GM19099 (cell line): Measurements from ENCODE around the gene TSPAN18.

Experiments
- POLR2A ChIP-seq: IDR thresholded peaks from 3 replicates; pipeline ENCODE4 v1.6.1; 2011; ENCODE audit warnings: low read depth; ENCODE audit not compliant: insufficient read length; ENCODE audit errors: extremely low read depth

The TSPAN18 gene

DNA sequence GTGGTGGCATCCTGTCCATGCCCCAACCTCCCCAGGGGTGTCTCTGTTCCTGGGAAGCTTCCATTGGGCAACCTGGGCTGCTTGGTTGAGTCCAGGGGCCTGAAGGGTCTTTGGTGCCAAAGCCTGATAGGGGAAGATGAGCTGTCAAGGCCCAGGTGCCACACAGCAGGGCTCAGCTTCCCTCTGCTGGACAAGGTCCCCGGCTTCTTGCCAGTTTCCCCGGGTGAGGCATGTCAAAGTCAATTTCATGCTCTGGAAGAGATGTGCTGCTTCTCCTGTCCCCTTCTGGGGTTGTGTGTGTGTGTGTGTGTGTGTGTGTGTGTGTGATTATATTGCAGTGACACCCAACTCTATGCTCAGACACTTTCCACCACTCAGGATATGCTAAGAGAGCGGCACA is 197.0 kb downstream of the TSPAN18 start:
- no peak for TF ChIP-seq POLR2A

DNA sequence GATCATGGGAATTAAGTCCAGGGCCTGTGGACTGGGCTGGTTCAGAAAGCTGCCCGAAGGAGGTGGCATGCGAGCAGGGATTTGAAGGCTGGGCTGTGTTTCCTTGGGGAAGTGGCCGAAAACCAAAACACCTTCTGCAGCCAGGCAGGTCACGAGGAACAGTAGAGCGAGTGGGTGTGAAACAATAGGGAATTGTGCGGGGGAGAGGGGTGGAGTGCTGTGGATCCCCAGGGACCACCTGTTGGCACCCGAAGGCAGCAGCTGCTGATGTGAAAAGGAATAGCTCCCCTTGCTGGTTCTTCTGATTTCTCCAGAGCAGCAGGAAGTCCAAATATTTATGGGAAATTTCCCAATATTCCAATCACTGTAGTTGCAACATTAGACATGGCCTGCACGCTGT is 199.3 kb downstream of the TSPAN18 start:
- no peak for TF ChIP-seq POLR2A

DNA sequence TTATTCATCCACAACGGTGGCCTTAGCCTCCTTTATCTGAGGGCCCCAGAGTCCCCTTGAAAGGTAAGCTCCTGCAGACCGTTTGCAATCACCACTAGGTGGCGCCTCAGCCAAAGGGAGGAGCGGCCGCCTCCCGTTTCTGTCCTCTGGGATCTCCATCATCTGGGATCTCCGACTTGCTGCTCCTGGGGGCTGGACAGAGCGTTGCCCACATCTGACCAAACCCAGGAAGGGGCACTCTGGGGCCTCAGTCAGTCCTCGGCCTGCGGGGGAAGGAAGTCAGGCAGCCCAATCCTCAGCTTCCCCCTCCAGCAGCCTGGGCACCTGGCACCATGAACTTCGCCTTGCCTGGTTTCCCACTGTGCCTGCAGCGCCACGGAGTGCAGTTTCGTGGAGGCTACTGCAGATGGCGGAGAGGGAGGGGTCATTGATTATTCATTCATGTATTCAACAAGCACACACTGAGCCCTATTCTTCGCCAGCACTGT is 200.5 kb downstream of the TSPAN18 start:
- TF ChIP-seq POLR2A: no peak

DNA sequence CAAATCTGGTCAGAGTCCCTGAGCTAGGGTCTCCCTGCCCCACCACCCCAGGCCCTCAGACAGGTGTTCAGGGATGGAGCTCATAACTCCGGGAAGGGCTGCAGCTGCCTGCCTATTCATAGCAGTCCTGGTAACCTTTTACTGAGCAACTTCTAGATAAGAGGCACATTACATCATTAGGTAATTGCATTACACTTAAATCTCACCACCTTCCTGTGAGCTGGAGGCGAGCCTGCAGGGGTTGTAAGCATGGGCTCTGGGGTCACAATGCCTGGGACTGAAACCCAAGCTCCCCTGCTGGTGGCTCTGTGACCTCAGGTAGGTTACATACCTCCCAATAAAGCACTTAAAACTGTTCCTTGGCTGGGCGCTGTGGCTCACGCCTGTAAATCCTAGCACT is 201.4 kb downstream of the TSPAN18 start:
- no peak for TF ChIP-seq POLR2A

DNA sequence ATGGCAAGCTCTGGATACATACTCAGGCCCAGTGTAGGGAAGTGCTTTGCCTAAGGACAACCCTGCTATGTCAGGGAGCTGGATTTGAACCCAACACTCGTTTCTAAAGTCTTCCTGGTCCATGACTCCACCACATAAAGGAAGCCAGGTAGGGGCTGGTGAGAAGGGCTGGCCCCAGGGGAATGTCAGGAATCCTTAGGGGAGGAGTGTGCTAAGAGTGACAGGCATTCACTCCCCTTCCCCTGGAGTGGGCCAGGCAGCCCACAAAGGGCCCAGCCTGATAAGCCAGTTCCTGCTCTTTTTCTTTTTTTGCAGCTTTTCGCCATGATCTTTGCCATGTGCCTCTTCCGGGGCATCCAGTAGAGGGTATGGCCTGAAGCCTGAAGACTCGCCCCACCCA is 202.1 kb downstream of the TSPAN18 start:
- no peak for TF ChIP-seq POLR2A

DNA sequence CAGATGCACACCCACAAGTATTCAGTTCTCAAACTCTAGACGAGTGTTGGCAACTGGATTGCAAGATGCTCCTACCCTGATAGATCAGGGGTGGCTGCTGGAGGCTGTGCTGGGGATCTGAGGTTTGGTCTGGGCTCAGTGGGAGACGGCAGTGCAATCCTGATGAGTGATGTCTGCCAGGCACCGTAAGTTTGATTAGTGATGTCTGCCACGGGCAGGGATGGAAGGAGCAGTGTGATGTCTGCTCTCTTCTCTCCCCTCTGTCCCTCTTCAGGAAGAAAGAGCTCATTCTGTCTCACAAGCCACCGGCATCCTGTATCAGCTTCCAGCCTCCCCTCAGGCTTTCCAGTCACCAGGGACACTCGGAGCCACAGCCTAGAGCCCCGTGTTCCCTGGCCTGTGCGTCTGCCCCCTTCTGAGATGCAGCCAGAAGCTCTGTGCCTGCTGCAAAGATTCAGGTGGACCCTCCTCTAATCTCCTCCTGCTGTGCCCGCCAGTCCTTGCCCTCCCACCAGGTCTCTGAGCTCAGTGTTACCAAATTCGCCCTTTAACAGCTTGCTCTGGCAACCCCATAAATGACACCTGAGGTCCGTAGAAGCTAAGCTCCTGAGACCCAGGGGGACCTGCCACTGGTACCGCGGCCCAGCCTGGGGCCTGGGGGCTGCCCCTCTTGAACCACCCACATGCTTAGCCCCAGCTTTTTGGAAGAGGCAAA is 204.0 kb downstream of the TSPAN18 start:
- TF ChIP-seq POLR2A: no peak

DNA sequence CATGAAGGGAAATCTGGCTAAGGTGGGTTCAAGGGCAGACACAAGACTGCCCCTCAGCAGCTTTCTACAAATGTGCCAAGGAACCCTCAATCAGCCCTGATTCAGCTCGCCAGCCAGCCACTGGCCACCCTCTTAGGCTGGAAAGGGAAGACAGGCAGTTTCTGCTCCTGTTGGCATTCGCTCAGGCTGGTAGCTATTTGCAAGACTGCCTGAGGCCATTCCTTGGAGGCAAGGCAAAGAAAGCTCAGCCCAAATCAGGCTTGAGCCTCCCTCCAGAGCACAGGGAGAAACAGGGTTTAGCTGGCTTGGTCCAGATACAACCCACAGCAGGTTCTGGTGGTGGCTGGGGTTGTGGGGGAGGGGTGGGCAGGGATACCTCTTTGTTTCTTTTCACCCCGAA is 204.7 kb downstream of the TSPAN18 start:
- TF ChIP-seq POLR2A: no peak

DNA sequence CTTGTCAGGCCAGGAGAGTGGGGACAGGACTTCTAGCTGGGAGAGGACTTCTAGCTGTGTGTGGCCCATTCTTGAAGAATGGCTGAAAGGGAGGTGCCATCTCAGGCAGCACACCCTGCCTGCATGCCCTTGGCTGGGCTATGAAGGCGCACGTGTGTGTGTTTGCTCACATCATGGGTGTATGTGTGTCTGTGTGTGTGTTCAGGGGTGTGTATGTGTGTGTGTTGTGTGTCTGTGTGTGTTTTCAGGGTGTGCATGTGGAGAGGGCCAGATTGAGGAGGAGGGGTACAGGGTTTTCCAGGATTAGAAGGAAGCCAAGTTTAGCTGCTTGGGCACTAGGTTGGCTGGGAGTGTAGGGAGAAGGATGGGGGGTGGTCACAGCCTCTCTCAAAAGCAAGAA is 207.3 kb downstream of the TSPAN18 start:
- TF ChIP-seq POLR2A: no peak

DNA sequence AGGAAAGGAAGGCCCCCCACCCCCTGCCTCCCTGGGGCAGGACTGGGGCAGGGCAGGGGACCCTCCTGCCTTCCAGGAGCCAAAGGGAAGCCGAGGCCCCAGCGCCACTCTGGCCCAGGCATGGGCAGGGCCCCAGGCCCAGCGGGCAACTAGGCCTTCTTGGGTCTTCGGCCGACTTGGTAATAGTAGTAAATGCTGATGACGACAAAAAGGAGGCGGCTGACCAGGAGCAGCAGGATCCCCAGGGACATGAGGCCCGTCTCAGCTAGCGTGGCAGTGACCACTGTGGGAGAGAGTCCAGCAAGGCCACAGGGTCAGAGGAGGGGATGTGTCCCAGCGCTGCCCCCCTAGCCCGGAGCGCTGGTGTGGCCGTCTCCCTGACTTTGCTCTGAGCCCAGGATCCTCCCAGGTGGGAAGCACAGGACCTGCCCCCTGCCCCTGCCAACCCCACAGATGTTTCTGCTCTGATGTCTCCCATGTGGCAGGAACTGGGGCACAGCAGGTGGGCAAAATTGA is 208.0 kb downstream of the TSPAN18 start:
- TF ChIP-seq POLR2A: no peak

DNA sequence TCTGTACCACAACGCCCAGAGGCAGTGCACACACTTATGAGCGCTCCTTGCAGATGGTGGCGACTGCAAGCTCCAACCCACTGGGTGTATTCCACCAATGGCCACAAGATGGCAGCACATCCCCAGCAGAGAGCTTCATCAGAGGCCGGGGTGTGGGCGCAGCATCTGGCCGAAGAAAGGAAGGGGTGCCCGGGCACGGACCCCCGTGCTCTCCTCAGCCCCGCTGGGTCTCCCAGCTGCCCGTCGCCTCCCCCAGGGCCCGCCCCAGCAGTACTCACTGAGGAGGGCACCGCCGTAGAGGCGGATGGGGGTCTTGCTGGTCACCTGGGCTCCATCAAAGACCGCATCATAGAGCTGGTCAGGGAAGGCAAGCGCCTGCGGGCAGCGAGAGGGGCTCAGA is 209.8 kb downstream of the TSPAN18 start:
- no peak for TF ChIP-seq POLR2A

DNA sequence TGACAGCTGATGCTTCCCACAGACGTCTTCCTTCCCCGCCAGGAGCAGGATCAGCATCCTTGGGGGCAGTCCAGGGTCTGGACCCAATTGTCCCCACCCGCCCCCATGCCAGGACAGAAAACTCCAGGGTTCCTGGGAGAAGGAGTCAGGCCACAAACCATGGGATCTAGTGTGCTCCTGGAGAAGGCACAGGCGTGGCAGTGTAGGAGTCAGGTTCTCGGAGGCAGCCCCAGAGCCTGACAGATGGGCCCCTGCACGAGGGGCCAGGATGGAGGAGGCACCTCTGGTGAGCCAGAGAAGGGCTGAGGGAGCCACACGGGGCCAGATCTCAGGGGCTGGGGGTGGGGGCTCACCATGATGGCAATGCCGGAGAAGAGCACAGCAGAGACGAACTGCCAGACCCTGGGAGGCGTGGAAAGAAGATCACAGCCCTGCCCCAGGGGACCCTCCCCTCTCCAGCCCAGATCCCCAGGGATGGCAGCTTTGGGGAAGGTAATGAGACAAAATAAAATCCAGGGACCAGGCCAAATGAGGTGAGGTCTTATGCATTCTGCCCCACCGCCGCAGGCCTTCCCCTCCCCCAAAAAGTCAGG is 210.3 kb downstream of the TSPAN18 start:
- no peak for TF ChIP-seq POLR2A

DNA sequence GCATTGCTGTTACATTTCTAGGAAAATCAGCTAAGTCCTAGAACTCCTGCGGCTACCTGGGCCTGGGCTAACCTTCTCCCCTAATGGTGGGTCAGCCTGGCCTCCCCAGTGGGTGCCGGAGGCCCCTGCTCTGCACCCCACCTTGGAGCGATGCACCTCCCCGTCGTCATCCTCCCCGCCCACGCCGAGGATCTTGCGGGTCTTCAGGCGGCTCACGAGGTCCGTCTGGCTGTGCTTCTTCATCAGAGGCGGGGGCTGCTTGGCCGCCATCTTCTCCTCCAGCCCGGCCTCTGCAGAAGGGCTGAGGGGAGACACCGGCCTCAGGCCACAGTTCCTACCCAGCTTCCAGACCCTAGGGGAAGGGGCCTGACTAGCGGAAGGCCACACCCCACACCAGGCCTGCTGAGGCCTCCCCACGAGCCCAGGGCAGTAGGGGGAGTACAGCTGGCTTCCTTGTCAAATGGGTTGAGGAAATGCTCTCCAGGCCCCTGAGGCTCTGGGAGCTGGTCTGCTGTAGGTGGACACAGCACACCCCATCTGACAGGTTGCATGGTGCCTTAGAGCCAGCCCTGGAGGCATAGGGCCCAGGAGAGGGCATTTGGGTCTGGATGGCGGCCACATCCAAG is 211.4 kb downstream of the TSPAN18 start:
- no peak for TF ChIP-seq POLR2A

DNA sequence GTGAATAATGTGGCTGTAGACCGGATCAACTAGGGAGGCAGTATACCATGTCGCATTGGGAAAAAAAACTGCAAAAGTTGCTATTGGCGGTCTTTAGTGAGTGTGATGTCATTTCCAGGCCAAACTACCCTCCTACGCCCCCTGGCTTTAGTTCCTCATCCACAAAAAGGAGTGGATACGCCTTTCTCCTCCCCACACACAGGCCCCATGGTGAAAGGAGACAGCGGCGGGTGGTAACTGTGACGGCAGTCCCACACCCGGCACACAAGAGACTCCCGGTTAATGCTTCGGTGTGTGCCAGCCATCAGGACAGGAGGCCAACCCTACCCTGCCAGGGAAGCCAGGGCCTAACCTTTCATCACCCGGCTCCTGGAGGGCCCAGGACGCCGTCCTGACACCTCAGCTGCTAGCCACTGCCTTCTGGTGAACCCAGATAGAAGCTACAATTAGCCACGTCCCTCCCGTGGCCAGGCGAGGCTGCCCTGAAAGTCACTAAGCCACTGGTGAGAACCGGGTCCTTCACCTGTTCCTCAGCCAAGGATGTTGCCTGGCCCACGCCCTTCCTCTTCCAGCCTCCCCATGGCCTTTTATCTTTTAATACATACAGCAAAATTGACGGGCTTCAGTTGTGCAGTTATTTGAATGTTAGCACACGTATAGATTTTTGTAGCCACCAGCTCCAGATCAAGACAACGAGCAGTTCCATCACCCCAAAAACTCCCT is 213.1 kb downstream of the TSPAN18 start:
- no peak for TF ChIP-seq POLR2A

DNA sequence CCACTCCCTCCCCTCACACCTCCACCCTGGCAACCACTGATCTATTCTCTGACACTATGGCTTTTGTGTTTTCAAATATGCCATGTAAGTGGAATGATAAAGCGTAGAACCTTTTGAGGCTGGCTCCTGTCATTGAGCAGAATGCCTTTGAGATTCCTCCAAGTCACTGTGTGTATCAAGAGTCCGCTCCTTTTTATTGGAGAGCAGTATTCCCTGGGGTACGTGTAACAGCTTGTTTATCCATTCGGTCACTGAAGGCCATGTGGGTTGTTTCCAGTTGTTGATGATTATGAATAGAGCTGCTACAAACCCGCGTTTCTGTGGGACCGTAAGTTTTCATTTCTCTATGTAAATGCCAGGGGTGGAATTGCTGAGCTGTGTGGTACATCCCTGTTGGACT is 213.6 kb downstream of the TSPAN18 start:
- TF ChIP-seq POLR2A: no peak

DNA sequence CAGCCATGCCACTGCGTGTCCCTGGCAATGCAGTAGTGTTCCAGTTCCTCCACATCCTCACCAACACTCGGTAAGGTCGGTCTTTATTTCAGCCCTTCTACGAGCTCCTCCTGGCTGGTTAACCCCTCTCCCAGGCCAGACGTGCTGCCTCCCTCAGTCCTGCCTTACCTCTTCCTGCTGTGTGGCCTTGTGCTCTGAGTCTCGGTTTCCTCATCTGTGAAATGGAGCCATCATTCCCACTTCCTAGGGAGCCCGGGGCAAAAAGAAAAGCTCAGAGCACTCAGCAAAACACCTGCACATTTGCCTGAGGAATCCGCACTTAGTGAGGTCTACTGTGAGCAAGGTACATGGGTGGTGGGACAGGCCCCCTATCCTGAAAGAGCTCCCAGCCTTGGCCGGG is 214.1 kb downstream of the TSPAN18 start:
- TF ChIP-seq POLR2A: no peak
